ENCODE data around the gene DNAJA3.

Gene DNAJA3

DNA sequence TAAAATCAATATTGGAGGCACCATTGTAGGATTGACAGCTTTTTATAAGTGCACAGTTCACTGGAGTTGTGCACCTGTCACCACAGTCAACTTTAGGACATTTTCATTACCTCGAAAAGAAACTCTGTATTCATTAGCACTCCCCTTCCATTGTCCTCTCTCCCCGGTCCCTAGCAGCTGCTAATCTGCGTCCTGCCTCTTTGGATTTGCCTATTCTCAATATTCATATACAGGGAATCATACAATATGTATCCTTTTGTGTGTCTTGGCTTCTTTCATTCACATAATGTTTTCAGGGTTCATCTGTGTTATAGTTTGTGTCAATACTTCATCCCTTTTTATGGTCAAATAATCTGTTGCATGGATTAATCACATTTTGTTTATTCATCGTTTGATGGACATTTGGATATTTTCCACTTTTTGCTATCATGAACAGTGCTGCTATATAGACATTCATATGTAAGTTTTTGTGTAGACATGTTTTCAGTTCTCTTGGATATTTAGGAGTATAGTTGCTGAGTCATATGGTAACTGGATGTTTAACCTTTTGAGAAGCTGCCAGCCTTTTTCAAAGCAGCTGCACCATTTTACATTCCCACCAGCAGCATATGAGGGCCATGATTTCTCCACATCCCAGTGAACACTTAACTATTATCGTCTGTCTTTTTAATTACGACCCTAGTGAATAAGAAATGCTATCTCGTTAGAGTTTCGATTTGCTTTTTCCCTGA, 9.8 kb downstream of the DNAJA3 start:
- DNase-seq, result no peak

GRCh38 chr16:4437366-4437765, 11.7 kb downstream of the DNAJA3 start:
- DNase-seq, result no peak

DNA sequence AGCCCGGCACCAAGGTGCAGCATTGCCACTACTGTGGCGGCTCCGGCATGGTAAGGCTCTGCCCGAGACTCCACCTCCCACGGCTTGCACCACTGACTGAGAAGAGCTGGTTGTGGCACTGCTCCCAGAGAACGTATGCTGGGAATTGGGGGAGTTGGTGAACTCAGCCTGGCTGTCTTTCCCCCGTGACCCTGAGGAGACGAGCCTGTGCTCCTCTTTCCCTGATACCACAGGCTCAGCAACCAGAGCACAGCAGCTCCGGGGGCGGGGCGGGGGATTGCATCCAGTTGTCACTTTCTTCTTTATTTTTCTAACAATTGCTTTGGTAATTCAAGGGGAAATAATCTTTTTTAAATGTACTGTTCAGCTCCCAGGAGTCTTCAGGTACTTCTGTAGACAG, 16.7 kb downstream of the DNAJA3 start:
- DNase-seq, result no peak

- no peak for DNase-seq
Observed at GRCh38 chr16:4443271-4443670, 17.6 kb downstream of the DNAJA3 start.

DNA sequence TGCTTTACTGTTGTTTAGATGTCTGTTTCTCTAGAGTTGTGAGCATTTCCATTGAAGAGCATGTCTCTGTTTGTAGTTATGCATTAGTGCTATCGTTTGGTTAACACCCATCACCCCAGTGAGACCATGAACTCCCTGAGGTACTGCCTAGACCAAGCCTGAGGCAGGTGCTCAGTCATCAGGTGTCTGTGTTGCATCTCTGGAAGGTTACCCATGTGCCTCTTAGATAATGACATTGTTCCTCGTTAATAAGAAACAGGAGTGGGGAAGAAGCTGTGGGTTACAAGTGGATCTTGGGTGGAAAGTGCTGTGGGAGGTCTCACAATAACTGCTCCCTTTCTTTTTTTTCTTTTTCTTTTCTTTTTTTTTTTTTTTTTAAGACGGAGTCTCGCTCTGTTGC, 18.3 kb downstream of the DNAJA3 start:
- DNase-seq, result no peak

GRCh38 chr16:4450430-4450829, 24.8 kb downstream of the DNAJA3 start:
- DNase-seq, result no peak

DNA sequence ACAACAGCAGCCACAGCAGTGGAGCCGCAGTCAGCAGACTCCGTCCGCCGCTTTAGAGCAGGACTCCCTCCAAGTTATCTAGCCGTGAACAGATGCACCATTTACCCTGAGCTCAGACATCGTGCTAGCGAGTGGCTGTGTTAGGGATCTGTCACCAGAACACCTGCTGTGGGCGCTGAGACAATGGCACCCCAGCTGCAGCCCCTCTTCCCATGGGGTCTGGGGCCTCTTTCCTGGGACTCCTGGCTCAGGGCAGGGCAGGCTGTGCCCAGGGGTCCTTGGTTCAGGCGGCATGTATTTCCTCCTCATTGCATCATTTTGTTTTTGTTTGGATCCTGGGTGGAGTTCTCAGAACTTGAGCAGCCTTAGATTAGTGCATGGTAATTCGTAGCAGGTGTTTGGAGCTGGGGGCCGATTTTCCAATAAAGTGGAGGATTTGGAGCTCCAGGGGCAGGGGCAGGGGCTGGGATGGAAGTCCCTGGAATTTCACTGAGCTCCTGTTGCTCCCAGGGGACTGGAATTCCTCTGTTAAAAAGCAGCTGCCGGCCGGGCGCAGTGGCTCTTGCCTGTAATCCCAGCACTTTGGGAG, 25.4 kb downstream of the DNAJA3 start:
- no peak for DNase-seq

GRCh38 chr16:4452674-4453073, 27.0 kb downstream of the DNAJA3 start:
- no peak for DNase-seq

GRCh38 chr16:4454623-4455022, 29.0 kb downstream of the DNAJA3 start:
- no peak for DNase-seq

- no peak for DNase-seq
Observed at GRCh38 chr16:4455081-4455480, 29.4 kb downstream of the DNAJA3 start.

- no peak for DNase-seq
Observed at GRCh38 chr16:4455951-4456350, 30.3 kb downstream of the DNAJA3 start.

GRCh38 chr16:4460936-4461249, 35.2 kb downstream of the DNAJA3 start:
- no peak for DNase-seq

- DNase-seq, result no peak
Observed at GRCh38 chr16:4461250-4462085, 35.8 kb downstream of the DNAJA3 start.

DNA sequence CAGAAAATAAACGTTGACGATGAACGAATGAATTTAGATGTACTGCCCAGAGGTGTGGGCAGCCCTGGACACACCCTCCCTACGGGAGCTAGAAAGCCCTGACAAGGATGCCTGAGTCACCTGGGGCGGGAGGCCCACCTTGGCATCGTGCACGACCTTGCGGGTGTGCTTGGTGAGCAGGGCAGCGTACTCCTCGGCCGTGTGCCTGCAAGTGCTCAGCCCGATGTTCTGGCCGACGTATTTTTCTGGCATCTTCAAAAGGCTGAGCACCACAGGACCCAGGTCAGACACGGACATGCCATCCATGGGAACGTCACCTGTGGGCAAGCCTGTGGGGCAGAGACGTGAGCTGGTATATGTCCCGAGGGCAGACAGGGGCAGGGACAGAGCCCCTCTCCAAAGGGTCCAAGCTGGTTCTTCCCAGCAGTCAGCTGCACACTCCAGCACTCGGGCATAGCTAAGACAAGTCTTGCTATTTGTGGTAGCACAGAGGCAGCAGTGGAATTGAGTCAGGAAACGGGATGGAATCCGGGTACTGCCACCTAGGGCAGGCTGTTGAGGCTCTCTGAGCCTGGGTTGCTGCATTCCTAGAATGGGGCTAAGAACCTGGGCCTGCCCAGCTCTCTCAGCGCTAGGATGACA, 38.0 kb downstream of the DNAJA3 start:
- no peak for DNase-seq

GRCh38 chr16:4465977-4466779, 40.5 kb downstream of the DNAJA3 start:
- no peak for DNase-seq

DNA sequence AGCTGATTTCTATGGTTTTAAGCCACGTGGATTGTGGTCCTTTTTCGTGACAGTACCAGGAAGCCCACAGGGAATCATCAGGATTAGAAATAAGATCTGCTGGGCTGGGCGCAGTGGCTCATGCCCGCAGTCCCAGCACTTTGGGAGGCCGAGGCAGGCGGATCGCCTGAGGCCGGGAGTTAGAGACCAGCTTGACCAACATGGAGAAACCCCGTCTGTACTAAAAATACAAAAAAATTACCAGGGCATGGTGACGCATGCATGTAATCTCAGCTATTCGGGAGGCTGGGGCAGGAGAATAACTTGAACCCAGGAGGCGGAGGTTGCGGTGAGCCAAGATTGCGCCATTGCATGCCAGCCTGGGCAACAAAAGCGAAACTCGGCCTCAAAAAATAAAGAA, 42.2 kb downstream of the DNAJA3 start:
- no peak for DNase-seq

DNA sequence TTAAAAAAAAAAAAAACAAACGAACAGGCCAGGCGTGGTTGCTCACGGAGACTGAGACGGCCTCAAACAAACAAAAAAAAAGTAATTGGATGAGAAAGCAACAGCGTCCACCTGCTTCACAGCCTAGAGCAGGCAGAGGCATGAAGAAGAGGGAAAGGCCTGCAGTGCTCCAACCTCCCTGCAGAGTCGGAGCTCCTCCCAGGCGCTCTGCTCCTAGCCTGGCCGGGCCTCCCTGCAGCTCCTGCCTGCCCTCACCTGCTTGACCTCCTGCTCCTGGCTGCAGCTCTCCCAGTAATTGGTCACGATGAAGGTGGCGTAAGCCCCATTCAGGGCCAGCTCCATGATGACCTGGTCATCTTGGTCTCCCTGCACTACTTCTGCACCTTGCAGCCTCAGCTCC, 43.3 kb downstream of the DNAJA3 start:
- no peak for DNase-seq

- DNase-seq, result no peak
Observed at GRCh38 chr16:4471869-4472268, 46.2 kb downstream of the DNAJA3 start.

- DNase-seq, result no peak
Observed at GRCh38 chr16:4472880-4473279, 47.2 kb downstream of the DNAJA3 start.

DNA sequence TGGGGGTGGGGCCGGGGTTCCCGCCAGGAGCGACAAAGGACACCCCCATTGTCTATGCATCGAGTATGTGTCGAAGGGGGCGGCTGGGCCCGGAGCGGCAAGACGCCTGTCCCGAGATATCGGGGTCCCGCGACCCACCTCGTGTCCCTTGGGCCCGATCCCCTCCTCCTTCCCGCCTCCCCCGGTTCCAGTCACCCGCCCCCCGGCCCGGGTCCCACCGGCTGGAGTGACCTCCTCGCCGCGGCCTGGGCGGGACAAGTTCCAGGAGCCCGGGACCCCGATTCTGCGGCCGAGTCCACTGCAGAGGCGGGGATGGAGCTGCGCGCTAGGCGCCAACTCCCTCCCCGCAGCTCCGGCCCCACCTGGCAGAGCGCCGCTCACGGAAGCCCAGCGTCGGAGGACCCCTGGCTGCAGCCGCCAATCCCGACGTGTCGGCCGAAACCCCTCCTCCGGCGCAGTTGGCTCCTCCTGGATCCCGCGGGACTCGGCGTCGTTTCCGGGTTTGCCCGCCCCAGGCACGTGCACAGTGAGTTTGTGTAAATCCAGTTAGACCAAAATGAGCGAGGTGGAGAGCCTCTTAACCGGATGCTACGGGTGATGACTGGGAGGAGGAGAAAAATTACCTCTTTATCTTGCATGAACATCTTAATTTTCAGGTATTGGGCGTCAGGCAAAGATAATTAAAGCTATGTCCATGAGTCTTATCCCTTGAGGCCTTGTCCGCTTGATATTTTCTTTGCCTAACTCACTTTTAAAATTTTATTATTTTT, 48.7 kb downstream of the DNAJA3 start, which contains the start of gene NMRAL1:
NMRAL1 (minus strand) TSS at position 434 of the 770 bp plus-strand sequence. CDS start 493 bp downstream, outside the sequence.
- no peak for DNase-seq

DNA sequence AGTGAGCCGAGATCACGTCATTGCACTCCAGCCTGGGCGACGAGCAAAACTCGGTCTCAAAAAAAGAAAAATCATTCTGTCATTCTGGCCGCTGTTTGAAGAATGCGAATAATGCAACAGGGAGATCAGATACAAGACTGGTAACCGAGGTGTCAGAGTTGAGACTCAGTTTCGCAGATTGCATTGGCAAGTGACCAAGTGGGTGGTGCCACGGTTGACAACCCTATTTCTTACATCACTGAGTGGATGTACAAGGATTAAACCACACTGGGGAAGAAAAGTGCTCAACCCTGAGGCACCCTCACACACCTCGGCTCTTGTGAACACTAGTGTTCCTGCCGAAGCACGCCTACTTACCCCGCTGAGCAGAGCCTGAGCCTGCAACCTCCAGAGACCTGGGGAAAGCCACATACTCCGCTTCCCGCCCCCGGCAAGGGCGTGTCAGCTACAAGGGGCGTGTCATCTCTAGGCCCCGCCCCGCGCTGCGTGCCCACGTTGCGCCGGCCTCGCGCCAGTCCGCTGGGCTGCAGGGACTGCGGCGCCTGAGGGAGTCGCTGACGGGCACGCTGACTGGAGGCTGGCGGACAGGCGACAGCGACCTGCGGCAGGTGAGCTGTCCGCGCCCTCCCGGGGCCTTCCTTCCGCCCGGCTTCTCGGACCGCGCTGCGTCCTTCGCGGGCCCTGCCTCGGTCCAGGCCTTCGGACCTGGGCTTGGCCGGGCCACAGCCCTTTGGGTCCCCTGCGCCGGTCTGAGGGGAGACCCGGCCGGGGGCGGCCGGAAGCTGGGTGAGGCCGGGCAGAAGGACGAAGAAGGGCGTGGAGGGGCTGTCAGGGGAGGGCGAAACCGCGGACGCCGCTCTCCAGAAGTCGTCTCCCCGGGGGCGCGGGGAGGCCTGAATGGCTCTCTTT, 50.5 kb downstream of the DNAJA3 start, which contains the start of gene HMOX2:
HMOX2 (plus strand) TSS at position 519 of the 909 bp plus-strand sequence. CDS start 29,127 bp downstream, outside the sequence.
- peak; percentile 64 to 78 for DNase-seq

All from cerebellar nuclear complex (tissue), 1 donor.